ENCODE results near the gene CRYAA. TPM values are rescaled to one million over a fixed set of nuclear protein-coding genes. Genes with fewer than 3 reads are reported as not detected.

Gene CRYAA
- total and polyA plus RNA-seq, 2 of the 8 experiments (the other 6 are each of a cell fraction or from before 2014, with no cell fraction given): not detected

DNA sequence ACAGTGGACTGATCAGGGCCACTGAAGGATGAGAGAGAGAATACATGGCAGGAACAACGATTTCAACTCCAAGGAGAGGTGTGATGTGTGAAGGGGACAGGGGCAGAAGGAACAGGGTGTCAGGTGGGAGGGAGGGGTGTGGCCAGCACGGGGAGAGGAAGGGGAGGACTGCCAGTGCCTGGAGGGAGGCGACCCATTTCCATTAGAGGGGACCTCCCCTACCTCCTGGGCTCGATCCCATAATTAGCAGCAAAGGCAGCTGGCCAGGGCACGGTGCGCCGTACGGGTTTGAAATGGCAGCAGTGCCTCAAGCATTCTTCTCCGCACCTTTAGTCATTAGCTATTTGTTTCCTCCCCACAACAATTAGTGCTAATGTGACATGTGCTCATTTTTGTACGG lies 22.7 kb downstream of the CRYAA start:
- FAIRE-seq (no peak), DNase-seq (ENCODE audit: low read depth in 1 of 2, low spot score in 2 of 2) (no peak)
- H3K4ac ChIP-seq (replicated peaks; ENCODE audit: insufficient read length, low read depth, low read length): no peak overlapping the region
- H3K79me1 ChIP-seq (ENCODE audit: low read depth, low read length): no peaks in the 10 kb centered on the region
- H3K36me3 ChIP-seq (ENCODE audit: control insufficient read depth in 2 of 4, insufficient read depth in 4 of 4, low read length in 3 of 4): no peaks in the 10 kb centered on the region
- ChIA-PET POLR2A (ENCODE audit: partially characterized antibody) (interaction anchor here (0.6 to 0.8 kb wide), 3 partner anchors 159 to 830 kb away, joined by 3 read pairs; no protein-coding TSS in a partner anchor), CTCF (ENCODE audit: partially characterized antibody) (interaction anchor here (0.6 to 2.1 kb wide), 7 partner anchors 11 to 173 kb away, joined by 3 to 9 read pairs (median 4); no protein-coding TSS in a partner anchor)
- H2BK15ac ChIP-seq (ENCODE audit: low read length): no peak overlapping the region
- no peak overlapping the region for H3K4me2 ChIP-seq (ENCODE audit: insufficient read depth in 1 of 2, low read depth in 2 of 2, low read length in 2 of 2)
- H3K23me2 ChIP-seq (ENCODE audit: low read depth, low read length): peaks cover 4% of the 10 kb centered on the region; the same call in 1 of the 2 replicates
- no peak overlapping the region for H3K27ac ChIP-seq (ENCODE audit: low read depth, low read length)
- H3K56ac ChIP-seq (replicated peaks; ENCODE audit: insufficient read length, low read depth, low read length): no peak overlapping the region
- peaks cover 0 to 3% of the 10 kb centered on the region in 2 experiments for H4K20me1 ChIP-seq (replicated peaks in 1 of 2; ENCODE audit: control insufficient read depth in 1 of 2, insufficient read depth in 2 of 2, low read length in 2 of 2)
- H3K27me3 ChIP-seq (replicated peaks in 1 of 4; ENCODE audit: control insufficient read depth in 3 of 4, extremely low read depth in 1 of 4, insufficient read depth in 3 of 4, low read length in 3 of 4): no peaks in the 10 kb centered on the region
- H4K8ac ChIP-seq (ENCODE audit: extremely low read depth, insufficient read depth, low read length): no peak overlapping the region
- no peak overlapping the region for H2BK12ac ChIP-seq (ENCODE audit: low read depth, low read length)
- WGBS, 2 experiments (ENCODE audit: extremely low coverage in 1 of 2, insufficient coverage in 1 of 2, insufficient read length in 1 of 2, insufficient replicate concordance in 2 of 2, low coverage in 1 of 2, low lambda C conversion rate in 2 of 2, missing lambda C conversion rate in 1 of 2): 84% methylated on average over 10 of the region's 10 CpGs; no CpG with 5 or more reads in 1 of the 2 experiments
- H4K91ac ChIP-seq (replicated peaks; ENCODE audit: insufficient read length, low read length): no peak overlapping the region
- H2BK120ac ChIP-seq (replicated peaks; ENCODE audit: low read depth, low read length): no peak overlapping the region
- no peaks in the 10 kb centered on the region for H3K79me2 ChIP-seq (ENCODE audit: control insufficient read depth in 1 of 2, insufficient read depth in 2 of 2, low read length in 2 of 2)
- H4K5ac ChIP-seq (ENCODE audit: insufficient read length, low read depth, low read length): no peak overlapping the region
- peaks cover 0 to 5% (median 1%) of the 10 kb centered on the region in 4 experiments; a peak in 1 of 7 replicates for H3K4me1 ChIP-seq (replicated peaks in 1 of 4; ENCODE audit: control insufficient read depth in 3 of 4, insufficient read depth in 4 of 4, low read length in 3 of 4)
- no peaks in the 10 kb centered on the region for H3K9me3 ChIP-seq (ENCODE audit: insufficient read depth in 2 of 2, low read depth in 1 of 2, low read length in 1 of 2)
- H2AFZ ChIP-seq (ENCODE audit: low read length): no peak overlapping the region
- H3K23ac ChIP-seq (ENCODE audit: insufficient read length): no peak overlapping the region
- no peak overlapping the region for H3K18ac ChIP-seq (ENCODE audit: extremely low read depth, low read length)
- no peak overlapping the region for H2BK5ac ChIP-seq (ENCODE audit: low read depth, low read length)
- H2BK20ac ChIP-seq (ENCODE audit: low read length): no peak overlapping the region
- no peak overlapping the region for H3K9ac ChIP-seq (replicated peaks in 1 of 4; ENCODE audit: extremely low read depth in 1 of 4, low read depth in 3 of 4, low read length in 3 of 4)
- TF ChIP-seq MAFK (IDR thresholded peaks at IDR 0.05; ENCODE audit: low read depth, low read length) (no peak), EZH2 (IDR thresholded peaks at IDR 0.05; ENCODE audit: low read depth, low read length, severe bottlenecking) (no peak), RAD21 (IDR thresholded peaks at IDR 0.05 in 1 of 2, conservative IDR thresholded peaks at IDR 0.05 in 1 of 2; ENCODE audit: low read depth in 2 of 2, low read length in 2 of 2) (no peak), CEBPB (IDR thresholded peaks at IDR 0.05; ENCODE audit: low read depth, low read length) (no peak), HDAC2 (IDR thresholded peaks at IDR 0.05; ENCODE audit: borderline replicate concordance in 1 of 2, low read depth in 2 of 2, low read length in 2 of 2) (no peak), GABPA (IDR thresholded peaks at IDR 0.05; ENCODE audit: borderline replicate concordance, insufficient read depth, low read length) (no peak), KDM4A (IDR thresholded peaks at IDR 0.05; ENCODE audit: low read depth, low read length, severe bottlenecking) (no peak)
- TF ChIP-seq, protein P1, sequence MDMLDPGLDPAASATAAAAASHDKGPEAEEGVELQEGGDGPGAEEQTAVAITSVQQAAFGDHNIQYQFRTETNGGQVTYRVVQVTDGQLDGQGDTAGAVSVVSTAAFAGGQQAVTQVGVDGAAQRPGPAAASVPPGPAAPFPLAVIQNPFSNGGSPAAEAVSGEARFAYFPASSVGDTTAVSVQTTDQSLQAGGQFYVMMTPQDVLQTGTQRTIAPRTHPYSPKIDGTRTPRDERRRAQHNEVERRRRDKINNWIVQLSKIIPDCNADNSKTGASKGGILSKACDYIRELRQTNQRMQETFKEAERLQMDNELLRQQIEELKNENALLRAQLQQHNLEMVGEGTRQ (IDR thresholded peaks at IDR 0.05; ENCODE audit: low read length): no peak
- TF ChIP-seq, protein P2, sequence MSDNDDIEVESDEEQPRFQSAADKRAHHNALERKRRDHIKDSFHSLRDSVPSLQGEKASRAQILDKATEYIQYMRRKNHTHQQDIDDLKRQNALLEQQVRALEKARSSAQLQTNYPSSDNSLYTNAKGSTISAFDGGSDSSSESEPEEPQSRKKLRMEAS (IDR thresholded peaks at IDR 0.05): no peak
- H3K14ac ChIP-seq (ENCODE audit: insufficient read length): no peak overlapping the region
- no peak overlapping the region for H3K4me3 ChIP-seq (ENCODE audit: extremely low read depth in 1 of 4, insufficient read depth in 2 of 4, low read depth in 3 of 4, low read length in 4 of 4)
- H2AK5ac ChIP-seq (ENCODE audit: low read depth, low read length): no peak overlapping the region
